Transverse colon (tissue), 4 donors: ENCODE data around the gene PYGO2.

Source experiments
- CTCF ChIP-seq, 5 experiments: fragments of 200-600 bp in 3 of 5; fragments of 450-650 bp in 2 of 5; sonication (generic) in 3 of 5; IDR thresholded peaks; 1 replicate in 2 of 5; 2 replicates in 3 of 5; pipeline ENCODE4 v1.5.1; 2016 to 2017; ENCODE audit warnings: antibody characterized with exemption in 5 of 5, inconsistent platforms in 3 of 5, mild to moderate bottlenecking in 2 of 5, moderate library complexity in 1 of 5
- EP300 ChIP-seq: sonication (generic); formaldehyde crosslinking; IDR thresholded peaks from one replicate; pipeline ENCODE4 v1.6.1; 2017; ENCODE audit warnings: antibody characterized with exemption, low read depth
- POLR2A ChIP-seq: fragments of 450-650 bp; IDR thresholded peaks from one replicate; pipeline ENCODE4 v1.6.1; 2016; ENCODE audit warnings: antibody characterized with exemption, mild to moderate bottlenecking, moderate library complexity
- POLR2AphosphoS5 ChIP-seq, 3 donors: sonication (generic); formaldehyde crosslinking; IDR thresholded peaks; one replicate each; pipeline ENCODE4 v1.6.1; 2016; ENCODE audit warnings: antibody characterized with exemption in 3 of 3

- TF ChIP-seq POLR2A (no peak), CTCF (IDR thresholded peaks at IDR 0.05) (no peak), POLR2AphosphoS5 (IDR thresholded peaks at IDR 0.05) (no peak), EP300 (no peak)
Observed at GRCh38 chr1:154910851-154911250, 50.7 kb downstream of the PYGO2 start.
